GM21447 (cell line): ENCODE results near the gene CLCA1.

Experiments used
- ATAC-seq: cut with Tn5 transposase; IDR thresholded peaks from one replicate; pipeline ENCODE4 v1.9.1; 2021; ENCODE audit not compliant: unreplicated experiment

The CLCA1 gene

GRCh38 chr1:86503406-86504136, 34.8 kb downstream of the CLCA1 start:
- no peak for ATAC-seq

GRCh38 chr1:86504137-86504479, 35.4 kb downstream of the CLCA1 start:
- no peak for ATAC-seq

GRCh38 chr1:86504895-86505563, 36.3 kb downstream of the CLCA1 start:
- no peak for ATAC-seq

GRCh38 chr1:86505564-86505902, 36.8 kb downstream of the CLCA1 start:
- ATAC-seq = no peak

- no peak for ATAC-seq
Measured at GRCh38 chr1:86507935-86508582, 39.3 kb downstream of the CLCA1 start.

GRCh38 chr1:86508583-86508969, 39.8 kb downstream of the CLCA1 start:
- ATAC-seq = no peak

GRCh38 chr1:86515597-86515996, 46.9 kb downstream of the CLCA1 start:
- ATAC-seq = no peak

- no peak for ATAC-seq
Measured at GRCh38 chr1:86516335-86516734, 47.6 kb downstream of the CLCA1 start.

GRCh38 chr1:86517336-86517735, 48.6 kb downstream of the CLCA1 start:
- ATAC-seq = no peak

GRCh38 chr1:86520789-86521521, 52.2 kb downstream of the CLCA1 start:
- no peak for ATAC-seq

GRCh38 chr1:86521522-86521891, 52.8 kb downstream of the CLCA1 start:
- no peak for ATAC-seq

- no peak for ATAC-seq
Measured at GRCh38 chr1:86522240-86522639, 53.5 kb downstream of the CLCA1 start.

- ATAC-seq = no peak
Measured at GRCh38 chr1:86523670-86524354, 55.1 kb downstream of the CLCA1 start.

- no peak for ATAC-seq
Measured at GRCh38 chr1:86527306-86527705, 58.6 kb downstream of the CLCA1 start.

GRCh38 chr1:86530211-86530845, 61.6 kb downstream of the CLCA1 start:
- ATAC-seq = no peak

GRCh38 chr1:86537928-86538695, 69.4 kb downstream of the CLCA1 start:
- no peak for ATAC-seq

- ATAC-seq = no peak
Measured at GRCh38 chr1:86538775-86539174, 70.0 kb downstream of the CLCA1 start.

GRCh38 chr1:86541859-86542258, 73.1 kb downstream of the CLCA1 start:
- ATAC-seq = no peak

- no peak for ATAC-seq
Measured at GRCh38 chr1:86542631-86543030, 73.9 kb downstream of the CLCA1 start.

- ATAC-seq = no peak
Measured at GRCh38 chr1:86546787-86547221, 78.1 kb downstream of the CLCA1 start, which contains the start of gene CLCA4. TSS of gene CLCA4 (plus strand) at chr1:86547078. CDS start at chr1:86547120, 42 bp downstream.
